GM18505 (cell line): Measurements from ENCODE around the gene CNNM2.

Experiments
- ATAC-seq: cut with Tn5 transposase; IDR thresholded peaks from one replicate; pipeline ENCODE4 v1.9.1; 2021; ENCODE audit not compliant: unreplicated experiment
- POLR2A ChIP-seq: IDR thresholded peaks from 4 replicates; pipeline ENCODE4 v1.6.1; 2011; ENCODE audit warnings: borderline replicate concordance; ENCODE audit not compliant: insufficient read depth, insufficient read length; ENCODE audit errors: extremely low read depth

CNNM2 gene

GRCh38 chr10:103069453-103070331 is 151.6 kb downstream of the CNNM2 start:
- no peak for TF ChIP-seq POLR2A
- ATAC-seq: peak; percentile 54

- ATAC-seq: no peak
- TF ChIP-seq POLR2A: no peak
Measured at GRCh38 chr10:103072276-103072675, 154.2 kb downstream of the CNNM2 start.

GRCh38 chr10:103072891-103073290 is 154.8 kb downstream of the CNNM2 start:
- no peak for TF ChIP-seq POLR2A
- no peak for ATAC-seq

- no peak for TF ChIP-seq POLR2A
- ATAC-seq: no peak
Measured at GRCh38 chr10:103077020-103077419, 158.9 kb downstream of the CNNM2 start.

- ATAC-seq: no peak
- TF ChIP-seq POLR2A: no peak
Measured at GRCh38 chr10:103077491-103078308, 159.6 kb downstream of the CNNM2 start.

- no peak for ATAC-seq
- TF ChIP-seq POLR2A: no peak
Measured at GRCh38 chr10:103078309-103078615, 160.2 kb downstream of the CNNM2 start.

- no peak for ATAC-seq
- TF ChIP-seq POLR2A: no peak
Measured at GRCh38 chr10:103078676-103079075, 160.6 kb downstream of the CNNM2 start.

- no peak for ATAC-seq
- no peak for TF ChIP-seq POLR2A
Measured at GRCh38 chr10:103079100-103079499, 161.0 kb downstream of the CNNM2 start.

GRCh38 chr10:103079946-103080345 is 161.9 kb downstream of the CNNM2 start:
- ATAC-seq: no peak
- no peak for TF ChIP-seq POLR2A

- no peak for ATAC-seq
Measured at GRCh38 chr10:103080891-103081581, 162.9 kb downstream of the CNNM2 start.

GRCh38 chr10:103082683-103083082 is 164.6 kb downstream of the CNNM2 start:
- ATAC-seq: no peak
- TF ChIP-seq POLR2A: no peak

More at GRCh38 chr10:103080891-103081581, 162.9 kb downstream of the CNNM2 start:
- no peak for TF ChIP-seq POLR2A

GRCh38 chr10:103083266-103083976 is 165.3 kb downstream of the CNNM2 start:
- TF ChIP-seq POLR2A: no peak
- ATAC-seq: no peak

GRCh38 chr10:103083977-103084320 is 165.9 kb downstream of the CNNM2 start:
- no peak for TF ChIP-seq POLR2A
- ATAC-seq: no peak
